AG08395 (cell line): ENCODE results near the gene PXN.
"Not testable (repeated sequence)": the region's sequence is repeated elsewhere in the genome, so short reads cannot be mapped to it uniquely, and the experiment has no call there.

Experiments used
- DNase-seq: peaks from one replicate; pipeline ENCODE4 v3.0.0; 2012; ENCODE audit warnings: mixed read lengths, low spot score

Gene PXN

GRCh38 chr12:120241561-120242274 is 23.8 kb downstream of the PXN start:
- DNase-seq: no peak

- no peak for DNase-seq
Observed at GRCh38 chr12:120240495-120240833, 25.1 kb downstream of the PXN start.

GRCh38 chr12:120239776-120240494 is 25.6 kb downstream of the PXN start:
- no peak for DNase-seq

DNA sequence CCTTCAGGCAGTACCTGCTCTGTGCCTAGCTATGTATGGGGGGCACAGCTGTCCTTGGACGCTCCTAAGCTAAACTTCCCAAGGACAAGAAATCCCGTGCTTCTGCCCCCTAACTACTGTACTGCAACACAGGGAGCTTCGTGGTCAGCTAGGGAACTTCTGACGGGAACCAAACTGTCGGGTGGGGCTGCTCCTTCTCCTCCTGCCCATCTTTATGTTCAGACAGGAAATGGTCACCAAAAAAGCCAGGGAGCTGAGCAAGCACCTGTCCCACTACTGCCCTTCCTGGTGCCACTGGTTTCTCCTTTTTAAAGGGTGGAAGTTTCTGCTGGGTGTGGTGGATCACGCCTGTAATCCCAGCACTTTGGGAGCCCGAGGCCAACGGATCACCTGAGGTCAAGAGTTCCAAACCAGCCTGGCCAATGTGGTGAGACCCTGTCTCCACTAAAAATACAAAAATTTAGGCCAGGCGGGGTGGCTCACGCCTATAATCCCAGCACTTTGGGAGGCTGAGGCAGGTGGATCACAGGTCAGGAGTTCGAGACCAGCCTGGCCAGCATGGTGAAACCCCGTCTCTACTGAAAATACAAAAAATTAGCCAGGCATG is 26.6 kb downstream of the PXN start:
- no peak for DNase-seq

DNA sequence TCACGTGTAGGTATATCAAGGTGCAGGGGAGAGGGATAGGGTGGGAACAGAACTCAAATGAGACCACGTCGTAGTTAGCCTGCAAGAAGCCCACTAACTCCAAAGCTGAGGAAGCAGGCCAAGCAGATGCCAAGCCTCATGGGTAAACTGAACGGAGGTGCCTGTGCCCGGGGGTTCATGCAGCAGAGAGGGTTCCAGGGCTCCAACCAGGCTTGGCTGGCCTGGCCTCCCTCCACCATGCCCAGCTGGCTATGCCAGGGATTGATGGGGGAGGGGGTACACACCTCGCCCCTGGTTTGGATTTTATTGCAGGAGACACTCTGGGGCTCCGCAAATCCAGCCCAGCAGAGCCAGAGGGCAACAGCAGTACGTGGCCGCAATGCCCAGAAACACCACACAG is 27.3 kb downstream of the PXN start:
- no peak for DNase-seq

GRCh38 chr12:120237360-120238171 is 28.0 kb downstream of the PXN start:
- DNase-seq: peak; percentile 92

DNA sequence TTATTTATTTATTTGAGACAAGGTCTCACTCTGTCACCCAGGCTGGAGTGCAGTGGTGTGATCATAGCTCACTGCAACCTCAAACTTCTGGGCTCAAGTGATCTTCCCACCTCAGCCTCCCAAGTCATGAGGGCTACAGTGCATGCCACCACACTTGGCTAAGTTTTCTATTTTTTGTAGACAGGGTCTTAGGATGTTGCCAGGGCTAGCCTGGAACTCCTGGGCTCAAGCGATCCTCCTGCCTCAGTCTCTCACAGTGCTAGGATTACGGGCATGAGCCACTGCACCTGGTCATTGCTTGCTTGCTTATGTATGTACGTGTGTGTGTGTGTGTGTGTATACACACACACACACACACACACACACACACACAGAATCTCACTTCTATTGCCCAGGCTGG is 28.7 kb downstream of the PXN start:
- DNase-seq: not testable (repeated sequence)

DNA sequence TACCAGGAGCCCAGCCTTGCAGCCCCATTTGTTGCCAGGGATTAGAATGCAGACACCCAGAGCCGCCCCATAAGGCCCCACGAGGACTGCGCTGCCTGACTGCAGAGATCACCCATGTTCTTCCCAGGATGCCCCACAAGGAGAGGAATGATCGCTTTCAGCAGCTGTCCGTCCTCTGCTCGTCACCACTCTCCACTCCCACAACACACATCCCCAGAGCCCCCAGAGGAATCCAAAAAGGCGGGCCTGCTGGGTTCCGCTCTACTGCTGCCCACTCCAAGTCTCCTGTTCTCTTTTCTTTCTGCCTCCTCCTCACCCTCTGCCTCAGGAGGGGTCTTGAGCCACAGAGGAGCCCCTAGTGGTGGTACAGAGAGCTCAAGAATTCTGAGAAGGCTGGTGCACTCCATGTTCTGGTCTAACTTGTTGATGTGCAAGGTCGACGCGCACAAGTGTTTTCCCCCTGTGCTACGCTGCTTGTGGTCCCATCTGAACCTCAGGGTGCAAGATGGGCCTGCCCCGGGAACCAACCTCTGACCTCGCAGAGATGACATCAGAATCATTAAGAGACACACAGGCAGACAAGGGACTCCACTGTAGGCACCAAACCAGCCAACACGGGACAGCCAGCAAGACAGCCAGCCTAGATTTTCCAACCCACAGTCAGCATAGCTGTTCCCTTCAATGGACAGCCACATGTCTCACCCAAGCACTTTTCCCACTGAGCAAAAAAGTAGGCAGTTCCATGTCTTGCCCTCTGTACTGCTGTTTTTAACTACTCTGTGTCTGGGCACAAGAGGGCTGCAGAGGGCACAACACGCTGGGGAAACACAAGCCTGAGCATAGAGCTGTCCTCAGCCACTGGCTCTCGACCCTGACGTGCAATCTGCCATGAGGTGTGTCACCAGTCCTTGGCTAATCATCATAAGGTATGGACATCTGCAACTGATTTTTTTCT is 29.9 kb downstream of the PXN start:
- no peak for DNase-seq

DNA sequence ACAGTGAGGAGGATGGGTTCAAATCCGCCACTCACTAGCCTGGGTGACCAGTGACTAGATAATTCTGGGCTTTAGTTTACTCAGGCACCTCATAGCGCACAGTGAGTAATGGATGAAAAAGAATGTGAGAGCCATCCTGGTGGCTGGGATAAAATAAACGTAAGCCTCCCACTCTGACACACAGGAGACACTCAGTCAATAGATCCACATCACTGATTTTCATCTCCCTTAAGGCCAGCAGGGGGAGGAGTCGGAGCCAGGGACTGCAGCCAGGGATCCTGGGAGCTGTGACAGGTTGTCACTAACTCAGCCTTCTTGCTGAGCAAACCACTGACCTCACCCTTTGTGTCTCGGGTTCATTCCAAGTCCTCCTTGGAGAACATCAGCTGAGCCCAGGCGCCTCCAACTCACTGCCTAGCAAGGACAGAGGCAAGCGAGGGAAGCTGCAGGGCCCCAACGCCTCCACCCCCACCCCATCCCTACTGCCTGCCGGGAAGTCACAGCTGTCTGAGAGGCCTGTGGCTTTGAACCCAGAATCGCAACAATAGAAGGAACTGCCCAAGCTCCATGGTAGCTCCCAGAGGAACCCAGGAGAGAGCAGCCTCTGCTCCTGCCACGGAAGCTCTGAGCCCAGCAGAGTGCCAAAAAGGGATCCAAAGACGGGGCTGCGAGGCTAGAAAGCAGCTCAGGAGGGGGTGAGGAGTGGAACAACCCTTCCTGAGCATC is 30.7 kb downstream of the PXN start:
- peak; percentile 90 for DNase-seq

- peak; percentile 86 for DNase-seq
Observed at GRCh38 chr12:120231316-120232011, 34.1 kb downstream of the PXN start.

DNA sequence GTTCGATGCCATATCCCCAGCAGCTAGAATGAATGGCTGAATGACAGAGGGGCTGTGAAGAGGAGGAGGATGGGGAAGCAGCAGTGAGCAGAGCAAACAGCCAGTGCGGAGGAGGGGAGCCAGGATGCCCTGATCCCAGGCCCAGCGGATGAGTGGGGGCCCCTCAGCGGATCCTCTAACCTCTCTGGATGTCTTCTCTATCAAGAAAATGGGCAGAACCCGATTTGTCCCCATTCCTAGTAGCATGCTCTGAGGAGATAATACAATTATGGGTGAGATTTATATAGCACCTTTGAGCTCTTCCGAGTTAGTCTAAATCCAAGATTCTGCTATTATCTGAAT is 34.6 kb downstream of the PXN start:
- no peak for DNase-seq

DNA sequence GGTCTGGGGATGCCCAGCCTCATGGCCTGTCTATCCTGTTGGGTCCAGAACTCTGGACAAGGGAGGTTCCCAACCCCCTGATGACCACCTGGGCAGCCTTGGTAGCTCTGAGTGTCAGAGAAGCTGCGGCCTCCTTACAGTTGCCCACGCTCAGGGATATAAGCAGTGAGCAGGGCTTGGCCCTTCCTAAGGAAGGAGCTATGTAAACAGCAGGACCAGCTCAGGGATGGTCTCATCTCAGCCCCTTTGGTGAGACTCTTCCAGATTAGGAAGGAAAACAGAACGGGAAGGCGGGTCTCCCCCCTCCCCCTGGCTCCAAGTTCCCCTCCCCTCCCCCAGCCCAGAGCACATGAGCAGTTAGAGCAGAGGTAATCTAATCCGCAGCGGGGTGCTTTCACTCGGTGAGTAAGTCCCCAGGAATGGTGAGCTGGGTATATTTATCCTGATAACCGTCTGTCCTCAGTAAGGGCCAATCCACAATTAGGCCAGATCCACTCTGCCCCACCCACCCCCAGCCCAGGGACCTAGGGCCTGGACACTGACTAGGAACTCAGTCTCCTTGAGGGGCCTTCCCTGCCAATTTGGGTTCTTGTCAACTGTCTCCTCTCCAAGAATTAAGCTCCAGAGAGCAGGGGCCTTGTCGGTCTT is 35.1 kb downstream of the PXN start:
- peak; percentile 90 for DNase-seq

DNA sequence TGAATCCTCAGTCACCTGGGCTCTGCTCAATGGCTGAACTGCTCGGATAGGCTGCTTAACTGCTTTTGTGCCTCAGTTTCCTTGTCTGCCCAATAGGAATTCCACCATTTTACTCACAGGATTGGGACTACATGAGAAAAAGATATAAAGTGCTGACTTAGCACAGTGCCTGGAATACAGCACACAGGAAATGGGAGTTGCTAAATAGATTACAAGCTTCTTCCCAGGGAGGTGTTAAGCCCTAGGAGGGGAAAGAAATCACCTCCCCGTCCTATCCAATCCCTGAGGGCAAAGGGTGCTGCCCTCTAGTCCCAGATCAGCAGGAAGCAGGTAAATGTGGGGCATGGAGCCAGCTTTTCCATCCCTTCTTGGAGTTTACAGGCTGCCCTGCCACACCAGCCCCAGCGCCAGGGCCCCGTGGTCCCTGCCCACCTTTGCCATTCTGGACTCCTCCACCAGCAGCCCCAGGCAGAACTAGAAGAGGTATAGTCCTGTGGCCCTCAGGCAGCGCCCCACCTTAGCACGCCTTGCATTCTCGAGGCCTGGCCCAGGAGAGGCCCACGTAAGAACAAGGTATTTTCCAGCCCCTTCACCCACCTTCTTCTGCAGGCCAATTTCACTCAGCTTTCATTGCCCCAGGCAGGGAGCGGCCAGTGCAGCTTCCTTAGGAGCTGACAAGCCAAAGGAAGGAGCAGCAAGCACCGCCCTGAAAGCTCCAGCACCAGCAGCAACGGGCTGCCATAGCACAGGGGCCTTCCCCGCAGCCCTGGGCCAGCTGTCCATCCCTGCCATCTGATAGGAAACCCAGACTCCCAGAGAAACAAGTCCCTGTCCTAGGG is 35.8 kb downstream of the PXN start:
- no peak for DNase-seq

- no peak for DNase-seq
Observed at GRCh38 chr12:120229071-120229486, 36.5 kb downstream of the PXN start.

DNA sequence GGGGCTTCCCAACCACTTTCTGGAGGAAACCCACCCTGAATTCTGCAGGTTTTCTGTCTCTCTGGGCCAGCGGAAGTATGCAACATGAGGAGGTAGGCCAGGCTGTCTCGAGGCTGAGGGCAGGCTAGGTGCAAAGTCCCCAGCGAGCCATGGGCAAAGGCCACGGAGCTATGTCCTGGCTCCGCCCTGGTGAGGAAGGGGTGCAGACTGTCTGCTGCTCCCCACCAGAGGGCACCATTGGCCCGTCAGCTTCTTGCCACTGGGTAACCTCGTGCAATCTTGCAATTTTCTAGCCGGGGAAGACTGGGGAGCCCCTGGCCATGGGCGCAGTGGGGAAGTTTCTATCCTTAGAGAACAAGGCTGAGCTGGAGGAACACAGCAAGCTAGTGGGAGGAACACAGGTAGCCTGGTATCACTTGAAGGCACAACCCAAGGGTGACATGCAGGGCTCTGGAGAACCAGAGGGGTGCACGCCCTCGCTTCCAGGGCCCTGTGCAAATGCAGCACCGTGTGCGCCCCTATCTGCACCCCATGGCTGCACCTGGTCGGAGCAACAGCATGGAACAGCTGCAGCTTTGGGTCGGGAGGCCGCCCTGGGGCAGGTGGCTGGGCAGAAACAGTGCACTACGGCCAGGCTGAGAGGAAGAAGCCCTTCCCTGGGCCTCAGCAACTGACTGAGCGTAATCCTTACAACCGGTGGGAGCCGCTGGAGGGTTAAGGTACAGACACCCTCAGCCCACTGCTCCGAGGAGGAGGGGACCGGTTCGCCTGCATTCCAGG is 37.0 kb downstream of the PXN start:
- DNase-seq: peak; percentile 87

DNA sequence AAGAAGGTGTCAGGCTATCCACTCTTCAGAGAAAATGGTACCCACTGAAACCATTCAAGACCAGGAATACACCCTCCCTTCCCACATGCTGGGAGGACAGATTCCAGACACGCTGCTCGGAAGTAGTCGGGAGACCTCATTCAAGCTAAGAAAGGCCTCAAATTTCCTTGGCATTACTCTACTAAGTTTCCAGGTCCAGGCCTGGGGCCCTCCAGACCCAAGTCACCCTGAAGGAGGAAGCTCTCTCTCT is 37.6 kb downstream of the PXN start:
- DNase-seq: no peak

- no peak for DNase-seq
Observed at GRCh38 chr12:120227233-120228040, 38.1 kb downstream of the PXN start.
